Subcutaneous adipose tissue (tissue), 4 donors: Measurements from ENCODE around the gene SPAG4. TPM values are rescaled to one million over a fixed set of nuclear protein-coding genes. Genes with fewer than 3 reads are reported as not detected.

Experiments used
- CTCF ChIP-seq: fragments of 450-650 bp; IDR thresholded peaks from one replicate; pipeline ENCODE4 v1.5.1; 2016; ENCODE audit warnings: low read depth, mild to moderate bottlenecking, control low read depth, antibody characterized with exemption, moderate library complexity
- total RNA-seq, 4 donors: library from RNA; depleted of rRNA; stranded (reverse); fragments of >200 nt; gene quantifications; one replicate each; pipeline ENCODE4 v1.1.0, GENCODE V29; 2016

The SPAG4 gene
- 1 to 10 TPM in 3 of 4 donors, not detected in 1; 1.7 to 3.3 (median 2.4) TPM for total RNA-seq

GRCh38 chr20:35615667-35616464 is at the start of gene SPAG4:
Gene SPAG4 (plus strand): TSS chr20:35615829. CDS start chr20:35616004, 175 bp downstream.
- no peak for TF ChIP-seq CTCF

GRCh38 chr20:35568645-35569044 is 47.0 kb upstream of the SPAG4 start:
- no peak for TF ChIP-seq CTCF

- no peak for TF ChIP-seq CTCF
Measured at GRCh38 chr20:35571555-35571954, 44.1 kb upstream of the SPAG4 start.

GRCh38 chr20:35572838-35573237 is 42.8 kb upstream of the SPAG4 start:
- no peak for TF ChIP-seq CTCF

GRCh38 chr20:35575958-35576357 is 39.7 kb upstream of the SPAG4 start:
- no peak for TF ChIP-seq CTCF

- TF ChIP-seq CTCF = no peak
Measured at GRCh38 chr20:35576816-35577215, 38.8 kb upstream of the SPAG4 start.

- TF ChIP-seq CTCF = no peak
Measured at GRCh38 chr20:35578469-35578868, 37.2 kb upstream of the SPAG4 start.
